Effector CD4-positive, alpha-beta T cell (primary cell): ENCODE data around the gene ANTKMT.

Experiments used
- DNase-seq: peaks from one replicate; pipeline ENCODE4 v3.0.0-alpha.2; 2020

Gene ANTKMT

DNA sequence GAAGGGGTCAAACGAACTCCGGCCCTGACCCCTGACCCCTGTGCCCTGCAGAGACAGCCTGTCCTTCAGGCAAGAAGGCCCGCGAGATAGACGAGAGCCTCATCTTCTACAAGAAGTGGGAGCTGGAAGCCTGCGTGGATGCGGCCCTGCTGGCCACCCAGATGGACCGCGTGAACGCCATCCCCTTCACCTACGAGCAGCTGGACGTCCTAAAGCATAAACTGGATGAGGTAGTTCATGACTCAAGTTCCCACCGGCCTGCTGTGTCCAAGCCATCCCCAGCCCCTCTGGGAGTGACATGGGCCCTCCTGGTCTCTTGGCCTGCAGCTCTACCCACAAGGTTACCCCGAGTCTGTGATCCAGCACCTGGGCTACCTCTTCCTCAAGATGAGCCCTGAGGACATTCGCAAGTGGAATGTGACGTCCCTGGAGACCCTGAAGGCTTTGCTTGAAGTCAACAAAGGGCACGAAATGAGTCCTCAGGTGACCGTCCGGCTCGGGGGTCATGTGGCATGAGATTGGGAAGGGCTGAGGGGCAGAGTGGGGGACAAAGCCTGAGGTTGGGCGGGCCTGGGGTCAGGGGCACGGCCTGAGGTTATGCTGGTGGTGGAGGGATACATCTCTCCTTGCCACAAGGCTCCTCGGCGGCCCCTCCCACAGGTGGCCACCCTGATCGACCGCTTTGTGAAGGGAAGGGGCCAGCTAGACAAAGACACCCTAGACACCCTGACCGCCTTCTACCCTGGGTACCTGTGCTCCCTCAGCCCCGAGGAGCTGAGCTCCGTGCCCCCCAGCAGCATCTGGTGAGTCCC, 45.3 kb downstream of the ANTKMT start:
- no peak for DNase-seq

DNA sequence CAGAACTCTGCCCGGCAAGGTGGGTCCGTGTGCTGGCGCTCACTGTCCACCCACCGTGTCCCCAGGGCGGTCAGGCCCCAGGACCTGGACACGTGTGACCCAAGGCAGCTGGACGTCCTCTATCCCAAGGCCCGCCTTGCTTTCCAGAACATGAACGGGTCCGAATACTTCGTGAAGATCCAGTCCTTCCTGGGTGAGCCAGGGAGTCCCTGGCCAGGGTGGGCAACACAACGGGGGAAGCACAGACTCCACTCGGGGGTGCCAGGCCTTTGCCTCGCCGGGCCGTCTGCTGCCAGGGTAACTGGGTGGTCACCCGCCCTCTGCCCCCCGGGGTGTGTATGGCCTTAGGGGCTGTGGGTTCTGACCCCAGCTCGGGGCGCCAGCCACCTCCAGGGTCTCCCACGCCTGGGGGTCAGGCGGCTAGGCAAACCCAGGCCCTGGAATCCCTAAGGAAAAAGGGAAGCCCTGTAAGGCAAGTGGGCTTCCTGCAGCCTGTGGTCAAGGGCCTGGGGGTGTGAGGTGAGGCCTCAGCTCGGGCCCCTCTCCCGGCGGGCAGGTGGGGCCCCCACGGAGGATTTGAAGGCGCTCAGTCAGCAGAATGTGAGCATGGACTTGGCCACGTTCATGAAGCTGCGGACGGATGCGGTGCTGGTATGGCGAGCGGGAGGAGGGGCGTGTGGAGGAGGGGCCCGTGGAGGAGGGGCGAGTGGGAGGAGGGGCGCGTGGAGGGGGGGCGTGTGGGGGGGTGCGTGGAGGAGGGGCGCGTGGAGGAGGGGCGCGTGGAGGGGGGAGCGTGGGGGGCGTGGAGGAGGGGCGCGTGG, 46.1 kb downstream of the ANTKMT start:
- DNase-seq, result no peak

DNA sequence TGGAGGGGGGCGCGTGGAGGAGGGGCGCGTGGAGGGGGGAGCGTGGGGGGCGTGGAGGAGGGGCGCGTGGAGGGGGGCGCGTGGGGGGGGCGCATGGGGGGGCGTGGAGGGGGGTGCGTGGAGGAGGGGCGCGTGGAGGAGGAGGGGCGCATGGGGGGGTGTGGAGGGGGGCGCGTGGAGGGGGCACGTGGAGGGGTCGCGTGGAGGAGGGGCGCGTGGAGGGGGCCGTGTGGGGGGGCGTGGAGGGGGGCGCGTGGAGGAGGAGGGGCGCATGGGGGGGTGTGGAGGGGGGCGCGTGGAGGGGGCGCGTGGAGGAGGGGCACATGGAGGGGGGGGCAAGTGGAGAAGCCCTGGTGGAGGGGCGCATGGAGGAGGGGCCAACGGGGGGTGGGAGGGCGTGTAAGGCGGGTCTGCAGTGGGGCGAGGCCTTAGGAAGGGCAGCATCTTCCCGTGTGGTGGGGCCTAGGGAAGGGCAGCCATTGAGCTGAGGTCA, 46.8 kb downstream of the ANTKMT start:
- DNase-seq, result no peak

DNA sequence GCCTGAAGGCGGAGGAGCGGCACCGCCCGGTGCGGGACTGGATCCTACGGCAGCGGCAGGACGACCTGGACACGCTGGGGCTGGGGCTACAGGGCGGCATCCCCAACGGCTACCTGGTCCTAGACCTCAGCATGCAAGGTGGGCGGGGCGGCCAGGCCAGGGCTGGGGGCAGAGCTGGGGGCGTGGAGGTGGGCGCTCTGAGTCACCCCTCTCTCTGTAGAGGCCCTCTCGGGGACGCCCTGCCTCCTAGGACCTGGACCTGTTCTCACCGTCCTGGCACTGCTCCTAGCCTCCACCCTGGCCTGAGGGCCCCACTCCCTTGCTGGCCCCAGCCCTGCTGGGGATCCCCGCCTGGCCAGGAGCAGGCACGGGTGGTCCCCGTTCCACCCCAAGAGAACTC, 47.5 kb downstream of the ANTKMT start:
- DNase-seq, result no peak

DNA sequence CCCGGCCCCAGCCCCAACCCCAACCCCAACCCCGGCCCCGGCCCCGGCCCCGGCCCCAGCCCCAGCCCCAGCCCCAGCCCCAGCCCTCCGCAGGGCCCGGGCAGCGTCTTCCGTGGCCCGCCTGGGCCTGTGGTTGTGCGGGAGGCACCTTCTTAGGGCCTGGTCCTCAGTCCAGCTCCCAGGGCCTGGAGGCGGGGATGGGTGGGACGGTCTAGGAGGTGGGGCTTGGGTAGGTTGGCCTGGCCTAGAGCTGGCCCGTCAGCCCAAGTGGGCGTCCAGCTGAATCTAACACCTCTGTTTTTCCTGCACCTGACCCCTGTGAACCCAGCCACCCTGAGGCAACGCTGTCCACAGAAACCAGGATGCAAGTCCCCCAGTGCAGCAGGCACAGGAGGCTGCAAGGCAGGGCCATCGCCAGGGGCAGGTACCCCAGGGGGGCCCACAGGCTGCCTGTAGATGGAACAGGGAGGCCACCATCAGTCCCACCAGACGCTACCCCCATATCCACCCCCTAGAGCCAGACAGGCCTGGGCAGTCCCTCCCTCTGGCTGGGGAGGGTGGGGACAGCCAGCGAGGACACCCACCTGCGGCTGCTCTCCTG, 48.3 kb downstream of the ANTKMT start:
- DNase-seq, result no peak

DNA sequence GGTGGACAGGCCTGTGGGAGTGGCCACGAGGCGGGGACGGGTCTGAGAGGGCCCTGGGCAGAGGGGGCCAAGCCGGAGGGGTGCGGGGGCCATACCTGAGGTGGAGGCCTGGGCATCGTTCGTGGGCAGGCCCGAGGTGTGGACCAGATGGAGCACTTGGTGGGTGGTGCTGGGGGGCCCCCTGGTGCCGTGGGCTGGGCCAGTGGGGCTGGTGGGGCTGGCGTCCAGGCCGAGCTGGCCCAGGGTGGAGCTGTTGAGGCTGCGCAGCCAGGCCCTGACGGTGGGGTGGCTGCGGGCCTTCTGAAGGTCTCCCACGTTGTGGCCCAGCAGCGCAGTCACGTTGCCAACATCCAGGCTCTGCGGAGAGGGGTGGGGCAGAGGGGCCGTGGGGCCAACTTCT, 49.0 kb downstream of the ANTKMT start:
- DNase-seq, result no peak

DNA sequence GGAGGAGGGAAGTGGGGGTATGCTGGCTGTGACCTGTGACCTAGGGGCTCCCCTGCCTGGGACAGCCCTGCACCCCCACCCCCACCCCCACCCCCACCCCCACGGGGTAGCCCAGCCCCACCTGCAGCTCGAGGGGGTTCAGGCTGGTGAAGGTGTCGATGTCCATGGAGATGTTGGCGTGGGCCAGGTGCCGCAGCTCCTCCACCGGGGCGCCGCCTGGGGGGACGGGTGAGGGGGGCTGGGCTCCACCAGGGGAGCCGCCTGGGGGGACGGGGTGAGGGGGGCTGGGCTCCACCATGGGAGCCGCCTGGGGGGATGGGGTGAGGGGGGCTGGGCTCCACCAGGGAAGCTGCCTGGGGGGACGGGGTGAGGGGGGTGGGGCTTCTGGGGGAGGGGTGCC, 49.5 kb downstream of the ANTKMT start:
- no peak for DNase-seq
